HepG2 (cell line): Measurements from ENCODE around the gene RASL10A. TPM values are rescaled to one million over a fixed set of nuclear protein-coding genes. Genes with fewer than 3 reads are reported as not detected.

Experiments used
- ATAC-seq: fragments of 200-7000 bp; cut with Tn5 transposase; 3 replicates; pipeline ENCODE4 v1.9.1; 2020; ENCODE audit warnings: mild to moderate bottlenecking, moderate library complexity
- BruUV-seq: library from RNA; stranded (reverse); fragments of 400-500 nt; replicated peaks from 2 replicates; lab custom pipeline; 2021; lab: Mats Ljungman, UMichigan
- CTCF ChIA-PET: fragments of 300-600 bp; formaldehyde crosslinking; extraction: SDS; loops from one replicate; lab custom pipeline; 2021; ENCODE audit warnings: low total read pairs, inconsistent platforms, low intra/inter-chr PET ratio; lab: Yijun Ruan, JAX
- POLR2A ChIA-PET: fragments of 350-600 bp; sonication (Branson Sonifier 250); formaldehyde crosslinking; loops from one replicate; lab custom pipeline; 2020; ENCODE audit warnings: antibody characterized with exemption, inconsistent platforms; lab: Yijun Ruan, JAX
- DNase-seq: peaks from one replicate; pipeline ENCODE4 v3.0.0-alpha.2; 2015; ENCODE audit warnings: low spot score
- FAIRE-seq: peaks from 3 replicates; lab custom pipeline; 2011; peaks lifted over from hg19 to GRCh38; lab: Jason Lieb, UNC
- H2AFZ ChIP-seq: one replicate; pipeline ENCODE4 v1.6.1; 2011; ENCODE audit warnings: low read length, inconsistent platforms
- H3K27ac ChIP-seq: fragments of 300-600 bp; 3 replicates; pipeline ENCODE4 v1.8.0; 2011; ENCODE audit warnings: mixed run types, mild to moderate bottlenecking, mixed read lengths, low read length, inconsistent platforms; ENCODE audit not compliant: insufficient read depth; ENCODE audit errors: extremely low read length
- H3K27me3 ChIP-seq, 2 experiments: fragments of 200-600 bp in 1 of 2; 2 replicates in 1 of 2; 3 replicates in 1 of 2; pipeline versions ENCODE4 v1.6.0 to v1.8.0; 2011; ENCODE audit warnings: low read length in 2 of 2, mild to moderate bottlenecking in 2 of 2, moderate library complexity in 2 of 2, inconsistent platforms in 1 of 2; ENCODE audit not compliant: insufficient read depth in 2 of 2, control insufficient read depth in 1 of 2
- H3K36me3 ChIP-seq, 2 experiments: fragments of 200-600 bp in 1 of 2; replicated peaks in 1 of 2; 2 replicates in 1 of 2; 3 replicates in 1 of 2; pipeline versions ENCODE4 v1.5.1 to v1.8.0; 2011; ENCODE audit warnings: low read length in 2 of 2, inconsistent platforms in 1 of 2; ENCODE audit not compliant: insufficient read depth in 2 of 2, control insufficient read depth in 1 of 2
- H3K4me1 ChIP-seq: 2 replicates; pipeline ENCODE4 v1.5.1; 2012; ENCODE audit warnings: low read length, inconsistent platforms; ENCODE audit not compliant: insufficient read depth
- H3K4me2 ChIP-seq: 2 replicates; pipeline ENCODE4 v1.6.0; 2011; ENCODE audit warnings: low read depth, low read length, inconsistent platforms
- H3K4me3 ChIP-seq, 3 experiments: fragments of 200-600 bp in 1 of 3; sonication (generic), shearing (Covaris generic) in 1 of 3; replicated peaks in 1 of 3; 2 replicates each; pipeline ENCODE4 v1.5.1; 2011 to 2016; ENCODE audit warnings: low read length in 3 of 3, inconsistent platforms in 2 of 3, low read depth in 2 of 3, mild to moderate bottlenecking in 2 of 3, control low read depth in 1 of 3, mixed read lengths in 1 of 3; ENCODE audit not compliant: insufficient read depth in 1 of 3
- H3K79me2 ChIP-seq: one replicate; pipeline ENCODE4 v1.6.1; 2011; ENCODE audit warnings: low read length, inconsistent platforms; ENCODE audit not compliant: insufficient read depth
- H3K9ac ChIP-seq: 2 replicates; pipeline ENCODE4 v1.6.0; 2011; ENCODE audit warnings: mild to moderate bottlenecking, low read depth, low read length, inconsistent platforms; ENCODE audit not compliant: insufficient read depth
- H3K9me3 ChIP-seq: 2 replicates; pipeline ENCODE4 v1.5.1; 2012; ENCODE audit warnings: mild to moderate bottlenecking, low read length
- H4K20me1 ChIP-seq: 2 replicates; pipeline ENCODE4 v1.6.0; 2011; ENCODE audit warnings: inconsistent platforms, mild to moderate bottlenecking, low read length, moderate library complexity; ENCODE audit not compliant: insufficient read depth
- FOSL2 ChIP-seq: sonication (generic); formaldehyde crosslinking; IDR thresholded peaks from 2 replicates; pipeline ENCODE4 v1.4.0; 2020; ENCODE audit warnings: missing genetic modification reagents
- HES4 ChIP-seq: sonication (generic); formaldehyde crosslinking; IDR thresholded peaks from 2 replicates; pipeline ENCODE4 v1.9.0; 2021; ENCODE audit warnings: mild to moderate bottlenecking, missing genetic modification reagents, borderline replicate concordance
- NR2F6 ChIP-seq, 2 experiments: IDR thresholded peaks; 2 replicates each; pipeline ENCODE4 v1.6.1; 2016; ENCODE audit warnings: antibody characterized with exemption in 1 of 2, mild to moderate bottlenecking in 1 of 2
- ZBTB2 ChIP-seq: sonication (generic); formaldehyde crosslinking; IDR thresholded peaks from 2 replicates; pipeline ENCODE4 v1.8.0; 2022; ENCODE audit warnings: low read depth, missing genetic modification reagents
- ZEB1 ChIP-seq: IDR thresholded peaks from 2 replicates; pipeline ENCODE4 v1.6.1; 2012; ENCODE audit warnings: mild to moderate bottlenecking, low read depth, inconsistent platforms; ENCODE audit not compliant: insufficient replicate concordance
- ZNF124 ChIP-seq: sonication (generic); formaldehyde crosslinking; IDR thresholded peaks from 2 replicates; pipeline ENCODE4 v1.4.0; 2020; ENCODE audit warnings: missing genetic modification reagents
- ZNF160 ChIP-seq: sonication (generic); formaldehyde crosslinking; IDR thresholded peaks from 2 replicates; pipeline ENCODE4 v1.8.0; 2022; ENCODE audit warnings: mild to moderate bottlenecking, inconsistent platforms, missing genetic modification reagents
- ZNF629 ChIP-seq: sonication (generic); formaldehyde crosslinking; conservative IDR thresholded peaks from 2 replicates; pipeline ENCODE4 v1.5.0; 2020; ENCODE audit warnings: missing genetic modification reagents
- ZNF746 ChIP-seq: sonication (generic); formaldehyde crosslinking; IDR thresholded peaks from 2 replicates; pipeline ENCODE4 v1.8.0; 2022; ENCODE audit warnings: mild to moderate bottlenecking, missing genetic modification reagents
- ZNF782 ChIP-seq: sonication (generic); formaldehyde crosslinking; IDR thresholded peaks from 2 replicates; pipeline ENCODE4 v1.4.0; 2020; ENCODE audit warnings: missing genetic modification reagents, mild to moderate bottlenecking, borderline replicate concordance
- WGBS: methylation state at CpG from one replicate; pipeline ENCODE4 v1.1.6; 2017; ENCODE audit warnings: low lambda C conversion rate; 5-methylcytosine and 5-hydroxymethylcytosine counted together
- in situ Hi-C: cut with HindIII; loops from 2 replicates; pipeline ENCODE4 v1.10.0; 2017; ENCODE audit warnings: low pct_unique_long_range_greater_than_20kb; ENCODE audit not compliant: extremely low pct_ligation_motif_present
- intact Hi-C: fragments of 100-400 bp; cut with micrococcal nuclease; formaldehyde crosslinking; loops from one replicate; pipeline ENCODE4 v1.10.0; 2022; ENCODE audit not compliant: unreplicated experiment
- polyA plus RNA-seq, 8 experiments: library from polyadenylated mRNA; depleted of rRNA in 3 of 8; stranded (reverse) in 7 of 8; unstranded in 1 of 8; fragments of >200 nt; fragmentation: Illumina TruSeq in 4 of 8; extraction: Trizol in 4 of 8; gene quantifications; 2 replicates each; pipeline versions ENCODE4 v1.2.1 to v1.2.3, GENCODE V29; 2011 to 2016; ENCODE audit warnings: low read depth in 4 of 8, missing spikeins in 1 of 8, mixed read lengths in 1 of 8; ENCODE audit not compliant: insufficient read depth in 1 of 8
- total RNA-seq, 5 experiments: library from RNA; depleted of rRNA; stranded (reverse); fragments of >200 nt; fragmentation: Illumina TruSeq; extraction: Trizol; gene quantifications; 2 replicates each; pipeline ENCODE4 v1.2.3, GENCODE V29; 2016; ENCODE audit warnings: low read depth in 1 of 5
- TF ChIP-seq, protein P1 (sequence below): IDR thresholded peaks from 2 replicates; pipeline ENCODE4 v1.6.1; 2018; ENCODE audit warnings: missing genetic modification reagents
- TF ChIP-seq, protein P2 (sequence below): sonication (generic); formaldehyde crosslinking; IDR thresholded peaks from 2 replicates; pipeline ENCODE4 v1.8.0; 2022; ENCODE audit warnings: mild to moderate bottlenecking, missing genetic modification reagents, moderate library complexity

RASL10A gene
- total and polyA plus RNA-seq, 2 of the 13 experiments (the other 11 are each of a cell fraction or from before 2014, with no cell fraction given): 0.05 to 0.22 TPM

DNA sequence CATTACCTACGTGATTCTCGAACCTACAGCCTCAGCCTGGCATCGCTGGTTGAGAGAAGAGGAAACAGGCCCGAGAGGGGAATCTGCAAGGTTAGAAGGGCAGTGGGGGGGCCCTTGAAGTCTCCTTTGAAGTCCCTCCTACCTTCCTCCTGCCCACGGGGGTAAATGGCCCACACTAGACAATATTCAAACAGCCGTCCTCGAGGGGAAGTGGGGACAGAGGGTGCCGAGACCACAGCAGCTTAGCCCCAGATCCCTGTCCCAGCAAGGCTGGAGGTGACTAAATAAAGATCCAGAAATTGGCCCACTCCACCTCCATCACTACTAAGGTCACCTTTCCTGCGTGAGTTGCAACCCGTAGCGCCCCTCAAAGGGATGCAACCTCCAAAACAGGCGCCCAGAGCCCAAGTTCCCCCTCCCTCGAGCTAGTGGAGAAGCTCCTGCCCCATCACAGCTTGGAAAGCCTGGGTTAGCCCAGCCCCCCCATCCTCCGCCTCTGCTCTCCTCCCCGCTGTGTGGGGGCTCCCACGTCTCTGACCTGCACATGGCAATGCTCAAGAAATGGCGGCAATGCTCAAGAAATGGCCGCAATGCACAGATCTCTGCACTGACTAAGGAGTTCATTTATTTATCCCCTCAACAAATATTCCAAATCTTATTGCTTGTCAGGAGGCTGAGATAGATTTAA is 788 bp upstream of the RASL10A start:
- H3K4me2 ChIP-seq: no peak overlapping the region

More for the DNA sequence above, 788 bp upstream of the RASL10A start:
- FAIRE-seq (no peak), DNase-seq (no peak), ATAC-seq (no peak)
- POLR2A ChIA-PET: interaction anchor here (0.6 kb wide), 1 partner anchor 873 kb away, joined by 3 read pairs; no protein-coding TSS in a partner anchor
- CTCF ChIA-PET: no interaction called here
- no peaks in the 10 kb centered on the region for H3K79me2 ChIP-seq
- no peak overlapping the region for H3K4me3 ChIP-seq
- no peaks in the 10 kb centered on the region; the same call in 1 of the 2 replicates for H4K20me1 ChIP-seq
- no peaks in the 10 kb centered on the region for H3K9me3 ChIP-seq
- no peak overlapping the region for H2AFZ ChIP-seq
- BruUV-seq: no TSS peak
- no peaks in the 10 kb centered on the region for H3K36me3 ChIP-seq
- no peak overlapping the region for H3K27ac ChIP-seq
- no peak overlapping the region for H3K9ac ChIP-seq
- in situ Hi-C loops: no loop called here
- H3K27me3 ChIP-seq: peaks cover 7 to 41% of the 10 kb centered on the region in 2 experiments
- peaks cover 20% of the 10 kb centered on the region for H3K4me1 ChIP-seq
- WGBS: 44% methylated on average over 15 of the region's 18 CpGs
- TF ChIP-seq ZNF629 (CRISPR knock-in tag) (no peak), ZNF160 (CRISPR knock-in tag) (no peak), ZEB1 (no peak), ZNF124 (CRISPR knock-in tag) (no peak), ZBTB2 (CRISPR knock-in tag) (no peak), ZNF782 (no peak), NR2F6 (IDR thresholded peaks at IDR 0.05) (no peak), NR2F6 (CRISPR knock-in tag; IDR thresholded peaks at IDR 0.05) (no peak), HES4 (CRISPR knock-in tag) (no peak), FOSL2 (CRISPR knock-in tag) (no peak), ZNF746 (CRISPR knock-in tag) (no peak)
- TF ChIP-seq, protein P1, sequence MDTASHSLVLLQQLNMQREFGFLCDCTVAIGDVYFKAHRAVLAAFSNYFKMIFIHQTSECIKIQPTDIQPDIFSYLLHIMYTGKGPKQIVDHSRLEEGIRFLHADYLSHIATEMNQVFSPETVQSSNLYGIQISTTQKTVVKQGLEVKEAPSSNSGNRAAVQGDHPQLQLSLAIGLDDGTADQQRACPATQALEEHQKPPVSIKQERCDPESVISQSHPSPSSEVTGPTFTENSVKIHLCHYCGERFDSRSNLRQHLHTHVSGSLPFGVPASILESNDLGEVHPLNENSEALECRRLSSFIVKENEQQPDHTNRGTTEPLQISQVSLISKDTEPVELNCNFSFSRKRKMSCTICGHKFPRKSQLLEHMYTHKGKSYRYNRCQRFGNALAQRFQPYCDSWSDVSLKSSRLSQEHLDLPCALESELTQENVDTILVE (CRISPR knock-in tag): no peak
- TF ChIP-seq, protein P2, sequence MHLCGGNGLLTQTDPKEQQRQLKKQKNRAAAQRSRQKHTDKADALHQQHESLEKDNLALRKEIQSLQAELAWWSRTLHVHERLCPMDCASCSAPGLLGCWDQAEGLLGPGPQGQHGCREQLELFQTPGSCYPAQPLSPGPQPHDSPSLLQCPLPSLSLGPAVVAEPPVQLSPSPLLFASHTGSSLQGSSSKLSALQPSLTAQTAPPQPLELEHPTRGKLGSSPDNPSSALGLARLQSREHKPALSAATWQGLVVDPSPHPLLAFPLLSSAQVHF (CRISPR knock-in tag): no peak
- intact Hi-C loops: no loop called here
